Gastrocnemius medialis (tissue), 4 donors: ENCODE results near the gene TRA2A.

Experiments
- CTCF ChIP-seq, 5 experiments: fragments of 450-650 bp in 3 of 5; fragments of 200-600 bp in 2 of 5; sonication (generic) in 2 of 5; IDR thresholded peaks in 4 of 5; conservative IDR thresholded peaks in 1 of 5; 1 replicate in 4 of 5; 2 replicates in 1 of 5; pipeline ENCODE4 v1.5.1; 2016 to 2019; ENCODE audit warnings: antibody characterized with exemption in 5 of 5, mild to moderate bottlenecking in 3 of 5, moderate library complexity in 3 of 5
- POLR2A ChIP-seq, 2 donors: fragments of 450-650 bp; IDR thresholded peaks; one replicate each; pipeline ENCODE4 v1.6.1; 2017; ENCODE audit warnings: antibody characterized with exemption in 2 of 2, mild to moderate bottlenecking in 2 of 2, moderate library complexity in 2 of 2

- TF ChIP-seq POLR2A (IDR thresholded peaks at IDR 0.05) (no peak), CTCF (IDR thresholded peaks at IDR 0.05 in 4 of 5, conservative IDR thresholded peaks at IDR 0.05 in 1 of 5) (no peak)
Measured at GRCh38 chr7:23524473-23524872, 7.3 kb downstream of the TRA2A start.
